PC-9 (cell line): ENCODE data around the gene C2orf15. TPM values are rescaled to one million over a fixed set of nuclear protein-coding genes. Genes with fewer than 3 reads are reported as not detected.

Experiments used
- Bru-seq: library from RNA; stranded (reverse); fragments of 400-500 nt; gene quantifications from one replicate; lab custom pipeline; 2021; lab: Mats Ljungman, UMichigan
- BruChase-seq, 2 experiments: library from RNA; stranded (reverse); fragments of 400-500 nt; gene quantifications; one replicate each; lab custom pipeline; 2021; lab: Mats Ljungman, UMichigan
- BruUV-seq: library from RNA; stranded (reverse); fragments of 400-500 nt; replicated peaks from 2 replicates; lab custom pipeline; 2021; lab: Mats Ljungman, UMichigan
- CTCF ChIA-PET: fragments of 300-600 bp; sonication (Branson Sonifier 250); formaldehyde crosslinking; loops from one replicate; lab custom pipeline; 2022; ENCODE audit warnings: antibody characterized with exemption; lab: Charles Lee
- POLR2A ChIA-PET: fragments of 300-600 bp; sonication (Branson Sonifier 250); formaldehyde crosslinking; loops from one replicate; lab custom pipeline; 2022; ENCODE audit warnings: antibody characterized with exemption; ENCODE audit not compliant: unreplicated experiment; lab: Charles Lee
- DNase-seq, 2 experiments: peaks; one replicate each; pipeline versions ENCODE4 v3.0.0 to v3.0.0-alpha.2; 2015 to 2022; ENCODE audit warnings: mixed read lengths in 1 of 2
- H2AFZ ChIP-seq: fragments of 200-600 bp; sonication (generic); 2 replicates; pipeline ENCODE4 v1.8.1; 2017; ENCODE audit warnings: antibody characterized with exemption
- H3F3A ChIP-seq: fragments of 200-600 bp; sonication (generic); 2 replicates; pipeline ENCODE4 v1.8.1; 2017; ENCODE audit warnings: antibody characterized with exemption, mild to moderate bottlenecking, low read depth; ENCODE audit not compliant: insufficient read depth
- H3K27ac ChIP-seq: fragments of 200-600 bp; sonication (generic); 2 replicates; pipeline ENCODE4 v1.6.1; 2016; ENCODE audit warnings: mixed run types
- H3K27me3 ChIP-seq: fragments of 200-600 bp; sonication (generic); 2 replicates; pipeline ENCODE4 v1.6.1; 2016; ENCODE audit warnings: low read depth, mixed run types; ENCODE audit not compliant: insufficient read depth
- H3K36me3 ChIP-seq: fragments of 200-600 bp; sonication (generic); 2 replicates; pipeline ENCODE4 v1.6.1; 2016; ENCODE audit warnings: low read depth, mixed run types
- H3K4me1 ChIP-seq: fragments of 200-600 bp; sonication (generic); replicated peaks from 2 replicates; pipeline ENCODE4 v1.6.1; 2016; ENCODE audit warnings: mixed run types; ENCODE audit not compliant: insufficient read depth
- H3K4me2 ChIP-seq: fragments of 200-600 bp; sonication (generic); 2 replicates; pipeline ENCODE4 v1.6.1; 2017; ENCODE audit warnings: mixed run types
- H3K4me3 ChIP-seq: fragments of 200-600 bp; sonication (generic); 2 replicates; pipeline ENCODE4 v1.6.1; 2016; ENCODE audit warnings: mixed run types
- H3K79me2 ChIP-seq: fragments of 200-600 bp; sonication (generic); 2 replicates; pipeline ENCODE4 v1.6.1; 2017; ENCODE audit warnings: low read depth, mixed run types
- H3K9me2 ChIP-seq: fragments of 200-600 bp; sonication (generic); 2 replicates; pipeline ENCODE4 v1.8.1; 2017; ENCODE audit warnings: mild to moderate bottlenecking; ENCODE audit not compliant: insufficient read depth
- H3K9me3 ChIP-seq: fragments of 200-600 bp; sonication (generic); 2 replicates; pipeline ENCODE4 v1.8.1; 2016; ENCODE audit warnings: low read depth; ENCODE audit not compliant: insufficient read depth
- H4K20me1 ChIP-seq: fragments of 200-600 bp; sonication (generic); 2 replicates; pipeline ENCODE4 v1.8.1; 2017; ENCODE audit not compliant: insufficient read depth
- CTCF ChIP-seq: fragments of 200-600 bp; sonication (generic); conservative IDR thresholded peaks from 2 replicates; pipeline ENCODE4 v1.6.1; 2017; ENCODE audit warnings: mixed run types, antibody characterized with exemption, mild to moderate bottlenecking, moderate library complexity
- EZH2 ChIP-seq: fragments of 200-600 bp; sonication (generic); IDR thresholded peaks from 2 replicates; pipeline ENCODE4 v1.8.0; 2017; ENCODE audit warnings: antibody characterized with exemption, low read depth
- intact Hi-C: fragments of 100-400 bp; cut with micrococcal nuclease; formaldehyde crosslinking; loops from one replicate; pipeline ENCODE4 v1.10.0; 2022; ENCODE audit not compliant: unreplicated experiment
- long read RNA-seq: library from polyadenylated mRNA; stranded (forward); transcript quantifications from one replicate; pipeline ENCODE4 v2.0.0, GENCODE V29; 2022
- total RNA-seq: library from RNA; stranded (reverse); gene quantifications from 2 replicates; pipeline ENCODE4 v1.2.3, GENCODE V29; 2021

The C2orf15 gene
- total RNA-seq, result 16.9 and 18.0 TPM in 2 replicates
- Bru-seq, nascent RNA, result percentile 68 among the genes with signal in this experiment
- BruChase-seq, experiment 1, labeled RNA remaining after a 2-hour chase, result percentile 93 among the genes with signal in this experiment
- percentile 92 among the genes with signal in this experiment for BruChase-seq, experiment 2, labeled RNA remaining after a 6-hour chase
- long read RNA-seq, transcript C2orf15-201 (4 exons, 1,667 nt), result major isoform, 27 of 28 reads
- long read RNA-seq, partial matches to known transcripts, result 0 of 28 reads
- long read RNA-seq, other reads (novel, unspliced or antisense), result 0 of 28 reads

GRCh38 chr2:99141110-99142108 lies at the start of gene C2orf15:
Gene C2orf15 (plus strand): TSS chr2:99141707. CDS start chr2:99150559, 8,852 bp downstream.
- peak within 1 kb of the TSS; percentile 64 for H3K27ac ChIP-seq
- intact Hi-C loops, result loop anchor here (1.0 to 2.0 kb wide), 4 partner anchors 13 to 273 kb away; partner anchors contain the start of genes LIPT1, MITD1, MRPL30 and TSGA10
- H3K27me3 ChIP-seq, result no peaks in the 10 kb centered on the region
- H3K9me3 ChIP-seq, result peaks cover 6% of the 10 kb centered on the region; the same call in 1 of the 2 replicates
- H3K4me1 ChIP-seq, result peaks cover 24% of the 10 kb centered on the region
- peak; percentile 94 to 99 for DNase-seq
- H3K79me2 ChIP-seq, result peaks cover 16% of the 10 kb centered on the region; the same call in 1 of the 2 replicates
- ChIA-PET CTCF (interaction anchor here (0.7 to 1.2 kb wide), 2 partner anchors 15 to 194 kb away, joined by 3 to 4 read pairs; no protein-coding TSS in a partner anchor), POLR2A (interaction anchor here (0.5 to 1.8 kb wide), 13 partner anchors 9 to 1422 kb away, joined by 3 to 12 read pairs (median 5); partner anchors contain the start of gene PDCL3)
- peaks cover 18% of the 10 kb centered on the region; the same call in 1 of the 2 replicates for H3F3A ChIP-seq
- peak within 1 kb of the TSS; percentile 86 for H3K4me3 ChIP-seq
- peak within 1 kb of the TSS; percentile 94 for H2AFZ ChIP-seq
- peaks cover 3% of the 10 kb centered on the region; the same call in 1 of the 2 replicates for H3K36me3 ChIP-seq
- H3K4me2 ChIP-seq, result peak within 1 kb of the TSS; percentile 96
- TF ChIP-seq EZH2 (no peak), CTCF (no peak)
- BruUV-seq, result TSS peak; percentile 61
- no peaks in the 10 kb centered on the region for H4K20me1 ChIP-seq
- H3K9me2 ChIP-seq, result no peaks in the 10 kb centered on the region

- BruUV-seq, result no TSS peak
- Histone ChIP-seq H3F3A (no peaks in the 10 kb centered on the region), H3K9me3 (peaks cover 8% of the 10 kb centered on the region), H3K9me2 (0 out of 2 replicates have a peak, but pooled peaks cover 3% of the 10 kb centered on the region), H3K4me3 (no peak overlapping the region), H3K4me1 (no peaks in the 10 kb centered on the region), H3K27me3 (no peaks in the 10 kb centered on the region), H3K27ac (no peak overlapping the region), H3K4me2 (no peak overlapping the region), H4K20me1 (no peaks in the 10 kb centered on the region), H3K36me3 (no peaks in the 10 kb centered on the region), H3K79me2 (no peaks in the 10 kb centered on the region), H2AFZ (no peak overlapping the region)
- TF ChIP-seq EZH2 (no peak), CTCF (no peak)
- intact Hi-C loops, result no loop called here
- ChIA-PET CTCF (no interaction called here), POLR2A (no interaction called here)
- no peak for DNase-seq
Measured at GRCh38 chr2:99096728-99097127, 44.8 kb upstream of the C2orf15 start.

GRCh38 chr2:99101697-99102096 lies 39.8 kb upstream of the C2orf15 start:
- no peak for TF ChIP-seq CTCF
- no peak for TF ChIP-seq EZH2
- Histone ChIP-seq H3K9me2 (no peaks in the 10 kb centered on the region), H3K27me3 (no peaks in the 10 kb centered on the region), H3K4me1 (no peaks in the 10 kb centered on the region), H3K4me2 (no peak overlapping the region), H4K20me1 (no peaks in the 10 kb centered on the region), H3K9me3 (no peaks in the 10 kb centered on the region; the same call in 1 of the 2 replicates), H3K79me2 (no peaks in the 10 kb centered on the region), H2AFZ (0 out of 2 replicates have a peak overlapping the region, but pooled peaks have one; percentile 2), H3K36me3 (no peaks in the 10 kb centered on the region), H3K4me3 (no peak overlapping the region), H3F3A (no peaks in the 10 kb centered on the region), H3K27ac (no peak overlapping the region)
- no peak for DNase-seq
- ChIA-PET POLR2A (interaction anchor here (0.7 kb wide), 1 partner anchor 14 kb away, joined by 3 read pairs; no protein-coding TSS in a partner anchor), CTCF (no interaction called here)
- no TSS peak for BruUV-seq
- intact Hi-C loops, result no loop called here
